HCT116 (cell line): ENCODE results near the gene ZNF441. TPM values are rescaled to one million over a fixed set of nuclear protein-coding genes. Genes with fewer than 3 reads are reported as not detected.

Source experiments
- CBX3 ChIP-seq: IDR thresholded peaks from 2 replicates; pipeline ENCODE4 v1.6.1; 2012; ENCODE audit warnings: low read depth
- EGR1 ChIP-seq: IDR thresholded peaks from 2 replicates; pipeline ENCODE4 v1.6.1; 2012; ENCODE audit warnings: low read depth
- EZH2phosphoT487 ChIP-seq: fragments of 200-600 bp; IDR thresholded peaks from 2 replicates; pipeline ENCODE4 v1.6.1; 2018; ENCODE audit warnings: antibody characterized with exemption, borderline replicate concordance
- JUND ChIP-seq: IDR thresholded peaks from 2 replicates; pipeline ENCODE4 v1.6.1; 2012
- SIN3A ChIP-seq: IDR thresholded peaks from 2 replicates; pipeline ENCODE4 v1.6.1; 2012; ENCODE audit warnings: low read depth
- SP1 ChIP-seq: IDR thresholded peaks from 2 replicates; pipeline ENCODE4 v1.6.1; 2012; ENCODE audit warnings: low read depth
- ZNF274 ChIP-seq: fragments of 200-500 bp; sonication (Bioruptor generic); IDR thresholded peaks from 2 replicates; pipeline ENCODE4 v1.6.1; 2014; ENCODE audit warnings: mild to moderate bottlenecking, low read depth, low read length, inconsistent platforms
- total RNA-seq: library from RNA; stranded (reverse); gene quantifications from one replicate; pipeline ENCODE4 v1.2.1, GENCODE V29; 2021; ENCODE audit not compliant: unreplicated experiment
- TF ChIP-seq, protein P1 (sequence below): IDR thresholded peaks from 2 replicates; pipeline ENCODE4 v1.6.1; 2012
- TF ChIP-seq, protein P2 (sequence below), 3 experiments: fragments of 200-600 bp in 1 of 3; sonication (generic) in 1 of 3; IDR thresholded peaks in 2 of 3; conservative IDR thresholded peaks in 1 of 3; 2 replicates each; pipeline ENCODE4 v1.5.1; 2012 to 2017; ENCODE audit warnings: low read depth in 2 of 3, low read length in 2 of 3, antibody characterized with exemption in 1 of 3, borderline replicate concordance in 1 of 3, control low read depth in 1 of 3, mild to moderate bottlenecking in 1 of 3, mixed read lengths in 1 of 3, mixed run types in 1 of 3, moderate library complexity in 1 of 3; ENCODE audit not compliant: insufficient read depth in 1 of 3
- TF ChIP-seq, protein P3 (sequence below): IDR thresholded peaks from 2 replicates; pipeline ENCODE4 v1.6.1; 2011; ENCODE audit warnings: mild to moderate bottlenecking, low read length, moderate library complexity; ENCODE audit not compliant: insufficient replicate concordance; ENCODE audit errors: extremely low read depth

The ZNF441 gene
- total RNA-seq, 1 experiment from 2014 or later: 1.1 TPM

DNA sequence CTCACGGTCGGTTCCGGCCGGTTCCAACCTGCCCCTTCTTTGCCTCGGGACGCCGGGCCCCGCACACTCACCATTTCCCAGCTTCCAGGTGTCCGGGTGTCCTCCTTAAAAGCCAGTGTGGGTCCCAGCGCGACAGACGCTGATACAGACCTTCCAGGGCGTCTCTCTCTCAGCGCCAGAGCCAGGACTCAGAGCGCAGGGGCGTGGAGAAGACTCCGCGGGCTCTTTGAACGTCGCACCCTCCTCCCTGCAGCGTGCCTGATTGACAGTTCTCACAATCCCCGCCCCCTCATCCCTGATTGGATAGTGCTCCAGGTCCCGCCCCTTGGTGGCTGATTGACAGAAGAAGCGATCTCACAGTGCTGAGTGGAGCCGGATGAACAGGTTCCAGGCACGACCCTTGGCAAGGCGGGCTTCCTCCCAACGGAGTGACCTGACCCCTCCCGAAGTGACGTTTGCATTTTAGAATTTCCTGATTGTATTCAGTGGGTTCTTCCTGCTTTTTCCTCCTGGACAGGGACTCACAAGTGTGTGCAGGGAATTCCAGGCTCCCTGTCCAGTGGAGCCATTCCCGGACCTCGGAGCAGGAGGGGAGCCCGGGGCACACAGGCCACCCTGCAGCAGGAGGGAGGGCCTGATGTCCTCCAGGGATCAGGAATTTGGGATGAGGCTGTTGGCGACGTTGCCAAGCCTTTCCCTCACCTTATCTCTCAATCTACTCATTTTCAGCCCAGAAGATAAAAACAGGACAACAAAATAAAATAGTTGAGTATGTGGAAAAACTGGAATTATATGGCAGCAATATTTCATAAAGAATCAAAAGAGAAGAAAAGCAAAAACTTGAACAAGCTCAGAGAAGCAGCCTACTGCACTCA lies 27.8 kb upstream of the ZNF441 start, which contains the start of gene ZNF823 (continued):
- no peak for TF ChIP-seq EZH2phosphoT487
- TF ChIP-seq, protein P1, sequence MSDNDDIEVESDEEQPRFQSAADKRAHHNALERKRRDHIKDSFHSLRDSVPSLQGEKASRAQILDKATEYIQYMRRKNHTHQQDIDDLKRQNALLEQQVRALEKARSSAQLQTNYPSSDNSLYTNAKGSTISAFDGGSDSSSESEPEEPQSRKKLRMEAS: peak; percentile 71; the same call in 1 of the 2 replicates
- TF ChIP-seq SIN3A: peak; percentile 74
- TF ChIP-seq CBX3: no peak
- no peak for TF ChIP-seq JUND
- peak; percentile 98 for TF ChIP-seq SP1
- TF ChIP-seq ZNF274: no peak
- TF ChIP-seq, protein P2, sequence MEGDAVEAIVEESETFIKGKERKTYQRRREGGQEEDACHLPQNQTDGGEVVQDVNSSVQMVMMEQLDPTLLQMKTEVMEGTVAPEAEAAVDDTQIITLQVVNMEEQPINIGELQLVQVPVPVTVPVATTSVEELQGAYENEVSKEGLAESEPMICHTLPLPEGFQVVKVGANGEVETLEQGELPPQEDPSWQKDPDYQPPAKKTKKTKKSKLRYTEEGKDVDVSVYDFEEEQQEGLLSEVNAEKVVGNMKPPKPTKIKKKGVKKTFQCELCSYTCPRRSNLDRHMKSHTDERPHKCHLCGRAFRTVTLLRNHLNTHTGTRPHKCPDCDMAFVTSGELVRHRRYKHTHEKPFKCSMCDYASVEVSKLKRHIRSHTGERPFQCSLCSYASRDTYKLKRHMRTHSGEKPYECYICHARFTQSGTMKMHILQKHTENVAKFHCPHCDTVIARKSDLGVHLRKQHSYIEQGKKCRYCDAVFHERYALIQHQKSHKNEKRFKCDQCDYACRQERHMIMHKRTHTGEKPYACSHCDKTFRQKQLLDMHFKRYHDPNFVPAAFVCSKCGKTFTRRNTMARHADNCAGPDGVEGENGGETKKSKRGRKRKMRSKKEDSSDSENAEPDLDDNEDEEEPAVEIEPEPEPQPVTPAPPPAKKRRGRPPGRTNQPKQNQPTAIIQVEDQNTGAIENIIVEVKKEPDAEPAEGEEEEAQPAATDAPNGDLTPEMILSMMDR (IDR thresholded peaks at IDR 0.05 in 2 of 3, conservative IDR thresholded peaks at IDR 0.05 in 1 of 3; ENCODE audit: borderline replicate concordance in 1 of 3, insufficient read depth in 1 of 3, low read depth in 2 of 3, low read length in 2 of 3): no peak
- TF ChIP-seq, protein P3, sequence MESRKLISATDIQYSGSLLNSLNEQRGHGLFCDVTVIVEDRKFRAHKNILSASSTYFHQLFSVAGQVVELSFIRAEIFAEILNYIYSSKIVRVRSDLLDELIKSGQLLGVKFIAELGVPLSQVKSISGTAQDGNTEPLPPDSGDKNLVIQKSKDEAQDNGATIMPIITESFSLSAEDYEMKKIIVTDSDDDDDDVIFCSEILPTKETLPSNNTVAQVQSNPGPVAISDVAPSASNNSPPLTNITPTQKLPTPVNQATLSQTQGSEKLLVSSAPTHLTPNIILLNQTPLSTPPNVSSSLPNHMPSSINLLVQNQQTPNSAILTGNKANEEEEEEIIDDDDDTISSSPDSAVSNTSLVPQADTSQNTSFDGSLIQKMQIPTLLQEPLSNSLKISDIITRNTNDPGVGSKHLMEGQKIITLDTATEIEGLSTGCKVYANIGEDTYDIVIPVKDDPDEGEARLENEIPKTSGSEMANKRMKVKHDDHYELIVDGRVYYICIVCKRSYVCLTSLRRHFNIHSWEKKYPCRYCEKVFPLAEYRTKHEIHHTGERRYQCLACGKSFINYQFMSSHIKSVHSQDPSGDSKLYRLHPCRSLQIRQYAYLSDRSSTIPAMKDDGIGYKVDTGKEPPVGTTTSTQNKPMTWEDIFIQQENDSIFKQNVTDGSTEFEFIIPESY: no peak
- TF ChIP-seq EGR1: peak; percentile 62; the same call in 1 of the 2 replicates
